ENCODE data around the gene SCGB1A1.

GRCh38 chr11:62464655-62465054 is 45.8 kb downstream of the SCGB1A1 start:
- TF ChIP-seq ZNF274 (IDR thresholded peaks at IDR 0.05; ENCODE audit: low read depth, low read length) (no peak), YY1 (IDR thresholded peaks at IDR 0.05; ENCODE audit: insufficient read depth, insufficient read length) (no peak)
